DND-41 (cell line): Measurements from ENCODE around the gene USP36.

ENCODE experiments used
- ATAC-seq: fragments of 200-7000 bp; cut with Tn5 transposase; 3 replicates; pipeline ENCODE4 v1.9.1; 2021; ENCODE audit warnings: low read depth; ENCODE audit not compliant: insufficient read depth
- DNase-seq: peaks from one replicate; pipeline ENCODE4 v3.0.0-alpha.2; 2020
- H2AFZ ChIP-seq: 2 replicates; pipeline ENCODE4 v1.6.0; 2012; ENCODE audit warnings: low read depth, low read length
- H3K27ac ChIP-seq: 2 replicates; pipeline ENCODE4 v1.5.1; 2012; ENCODE audit warnings: low read length, inconsistent platforms
- H3K27me3 ChIP-seq: fragments of 200-600 bp; sonication (generic); 2 replicates; pipeline ENCODE4 v1.6.0; 2012; ENCODE audit warnings: low read length, mild to moderate bottlenecking, inconsistent platforms; ENCODE audit not compliant: insufficient read depth, poor library complexity
- H3K36me3 ChIP-seq: 2 replicates; pipeline ENCODE4 v1.5.1; 2012; ENCODE audit warnings: low read length, inconsistent platforms; ENCODE audit not compliant: insufficient read depth
- H3K4me1 ChIP-seq: 2 replicates; pipeline ENCODE4 v1.5.1; 2012; ENCODE audit warnings: mild to moderate bottlenecking, low read length; ENCODE audit not compliant: insufficient read depth
- H3K4me2 ChIP-seq: 2 replicates; pipeline ENCODE4 v1.6.0; 2012; ENCODE audit warnings: mild to moderate bottlenecking, moderate library complexity, low read length, inconsistent platforms; ENCODE audit not compliant: insufficient read depth
- H3K4me3 ChIP-seq, 2 experiments: fragments of 200-600 bp in 1 of 2; shearing (Covaris generic) in 1 of 2; 2 replicates each; pipeline ENCODE4 v1.5.1; 2012 to 2016; ENCODE audit warnings: inconsistent platforms in 2 of 2, low read length in 2 of 2, mild to moderate bottlenecking in 2 of 2, low read depth in 1 of 2, moderate library complexity in 1 of 2
- H3K79me2 ChIP-seq: 2 replicates; pipeline ENCODE4 v1.6.0; 2012; ENCODE audit warnings: low read length, inconsistent platforms; ENCODE audit not compliant: insufficient read depth
- H3K9ac ChIP-seq: 2 replicates; pipeline ENCODE4 v1.6.0; 2012; ENCODE audit warnings: low read depth, mild to moderate bottlenecking, inconsistent platforms, low read length, moderate library complexity
- H3K9me3 ChIP-seq: 2 replicates; pipeline ENCODE4 v1.5.1; 2012; ENCODE audit warnings: low read length, moderate library complexity, mild to moderate bottlenecking, inconsistent platforms; ENCODE audit not compliant: insufficient read depth, severe bottlenecking
- H4K20me1 ChIP-seq: 2 replicates; pipeline ENCODE4 v1.6.0; 2012; ENCODE audit warnings: low read length; ENCODE audit not compliant: insufficient read depth
- EZH2 ChIP-seq: IDR thresholded peaks from 3 replicates; pipeline ENCODE4 v1.6.1; 2012; ENCODE audit warnings: borderline replicate concordance, low read depth, mild to moderate bottlenecking, moderate library complexity, low read length, inconsistent platforms; ENCODE audit not compliant: severe bottlenecking
- TF ChIP-seq, protein P1 (sequence below): IDR thresholded peaks from 2 replicates; pipeline ENCODE4 v1.5.1; 2012; ENCODE audit warnings: borderline replicate concordance, low read length, moderate library complexity, mild to moderate bottlenecking; ENCODE audit not compliant: poor library complexity, severe bottlenecking; ENCODE audit errors: extremely low read depth

The USP36 gene

DNA sequence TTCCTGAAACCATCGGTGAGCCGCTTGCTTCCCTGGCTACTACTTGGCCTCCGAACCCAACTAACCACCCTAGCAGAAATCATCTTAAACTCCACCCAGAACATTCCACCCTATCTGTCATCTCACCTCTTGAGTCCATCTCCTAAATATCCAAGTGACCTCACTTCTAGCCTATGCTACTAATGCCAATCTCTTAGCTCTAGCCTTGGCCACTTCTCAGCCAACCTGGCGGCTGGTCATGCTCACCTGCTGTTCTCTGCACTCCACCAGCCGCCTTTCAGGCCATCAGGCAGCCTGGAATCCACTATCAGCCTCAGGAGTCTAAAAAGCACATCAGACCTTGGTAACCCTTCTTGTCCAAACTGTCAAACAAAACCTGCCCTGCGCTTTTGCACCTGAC is 46.6 kb downstream of the USP36 start:
- H3K79me2 ChIP-seq = no peaks in the 10 kb centered on the region
- ATAC-seq (no peak), DNase-seq (no peak)
- no peak overlapping the region for H3K4me2 ChIP-seq
- no peak overlapping the region for H2AFZ ChIP-seq
- no peaks in the 10 kb centered on the region for H3K9me3 ChIP-seq
- H3K27me3 ChIP-seq = no peaks in the 10 kb centered on the region
- TF ChIP-seq, protein P1, sequence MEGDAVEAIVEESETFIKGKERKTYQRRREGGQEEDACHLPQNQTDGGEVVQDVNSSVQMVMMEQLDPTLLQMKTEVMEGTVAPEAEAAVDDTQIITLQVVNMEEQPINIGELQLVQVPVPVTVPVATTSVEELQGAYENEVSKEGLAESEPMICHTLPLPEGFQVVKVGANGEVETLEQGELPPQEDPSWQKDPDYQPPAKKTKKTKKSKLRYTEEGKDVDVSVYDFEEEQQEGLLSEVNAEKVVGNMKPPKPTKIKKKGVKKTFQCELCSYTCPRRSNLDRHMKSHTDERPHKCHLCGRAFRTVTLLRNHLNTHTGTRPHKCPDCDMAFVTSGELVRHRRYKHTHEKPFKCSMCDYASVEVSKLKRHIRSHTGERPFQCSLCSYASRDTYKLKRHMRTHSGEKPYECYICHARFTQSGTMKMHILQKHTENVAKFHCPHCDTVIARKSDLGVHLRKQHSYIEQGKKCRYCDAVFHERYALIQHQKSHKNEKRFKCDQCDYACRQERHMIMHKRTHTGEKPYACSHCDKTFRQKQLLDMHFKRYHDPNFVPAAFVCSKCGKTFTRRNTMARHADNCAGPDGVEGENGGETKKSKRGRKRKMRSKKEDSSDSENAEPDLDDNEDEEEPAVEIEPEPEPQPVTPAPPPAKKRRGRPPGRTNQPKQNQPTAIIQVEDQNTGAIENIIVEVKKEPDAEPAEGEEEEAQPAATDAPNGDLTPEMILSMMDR = no peak
- no peak for TF ChIP-seq EZH2
- no peak overlapping the region for H3K4me3 ChIP-seq
- no peaks in the 10 kb centered on the region for H3K4me1 ChIP-seq
- peaks cover 63% of the 10 kb centered on the region for H3K36me3 ChIP-seq
- H3K9ac ChIP-seq = no peak overlapping the region
- peaks cover 5% of the 10 kb centered on the region for H4K20me1 ChIP-seq
- no peak overlapping the region for H3K27ac ChIP-seq

DNA sequence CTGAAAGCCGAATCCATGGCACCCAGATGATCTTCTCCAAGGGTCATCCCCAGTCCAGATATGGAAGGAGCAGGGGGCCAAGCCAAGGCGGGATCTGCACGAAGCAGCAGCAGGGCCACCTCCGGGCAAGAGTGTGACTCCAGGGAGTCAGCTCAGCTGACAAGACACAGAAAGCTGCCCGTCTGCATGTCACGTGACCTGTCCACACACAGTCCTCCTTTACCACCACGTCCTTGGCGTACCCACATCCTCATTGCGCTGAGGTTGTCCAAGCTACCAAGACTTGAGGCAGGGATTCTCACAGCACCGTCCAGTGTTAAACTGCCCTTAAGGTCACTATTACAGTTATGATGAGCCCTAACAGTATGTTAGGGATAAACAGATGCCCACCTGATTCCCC is 47.2 kb downstream of the USP36 start:
- Histone ChIP-seq H3K36me3 (peaks cover 57% of the 10 kb centered on the region), H3K4me2 (no peak overlapping the region), H3K9me3 (no peaks in the 10 kb centered on the region), H4K20me1 (peaks cover 5% of the 10 kb centered on the region), H3K27me3 (no peaks in the 10 kb centered on the region), H2AFZ (no peak overlapping the region), H3K4me3 (no peak overlapping the region), H3K4me1 (no peaks in the 10 kb centered on the region), H3K27ac (no peak overlapping the region), H3K9ac (no peak overlapping the region), H3K79me2 (no peaks in the 10 kb centered on the region)
- DNase-seq (no peak), ATAC-seq (no peak)
- TF ChIP-seq, protein P1 = no peak
- TF ChIP-seq EZH2 = no peak

DNA sequence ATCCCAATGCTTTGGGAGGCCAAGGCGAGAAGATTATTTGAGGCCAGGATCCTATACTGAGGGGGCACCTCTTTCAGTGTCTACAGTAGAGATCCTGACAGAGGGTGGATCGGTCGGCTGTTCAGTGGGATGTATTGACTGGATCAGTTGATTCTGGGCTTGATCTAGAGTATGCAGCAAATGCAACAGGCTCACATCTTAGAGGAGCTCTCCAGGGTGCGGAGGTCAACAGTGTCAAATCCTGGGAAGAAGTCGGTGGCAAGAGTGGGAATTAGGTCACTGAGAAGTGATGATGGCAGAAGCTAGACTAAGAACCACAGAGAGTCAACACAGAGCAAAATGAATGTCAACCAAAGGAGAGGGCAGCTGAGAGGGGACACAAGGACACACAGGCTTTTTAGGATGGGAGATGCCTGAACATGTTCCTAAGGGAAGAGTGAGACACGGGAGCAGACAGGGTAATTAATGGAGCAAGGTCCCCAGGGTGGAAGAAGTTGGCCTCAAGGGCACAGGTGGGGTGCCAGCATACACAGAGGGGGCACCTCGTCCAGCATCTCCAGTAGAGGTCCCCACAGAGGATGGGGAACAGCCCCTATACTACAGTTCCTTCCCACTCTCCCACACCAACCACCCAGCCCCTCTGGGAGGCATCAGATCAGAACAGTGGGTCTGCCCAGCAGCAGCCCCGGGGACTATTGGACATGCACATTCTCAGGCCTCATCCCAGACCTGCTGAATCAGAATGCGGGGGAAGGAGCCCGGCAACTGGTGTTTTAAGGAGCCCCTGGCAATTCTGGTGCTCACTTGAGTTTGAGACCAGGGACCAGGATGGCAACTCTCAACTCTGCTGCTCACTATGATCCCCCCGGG is 48.5 kb downstream of the USP36 start:
- H3K4me2 ChIP-seq = no peak overlapping the region
- H3K27me3 ChIP-seq = no peaks in the 10 kb centered on the region
- H3K36me3 ChIP-seq = peaks cover 44% of the 10 kb centered on the region
- TF ChIP-seq, protein P1 = peak; percentile 10
- TF ChIP-seq EZH2 = no peak
- no peak overlapping the region for H2AFZ ChIP-seq
- H3K9me3 ChIP-seq = no peaks in the 10 kb centered on the region
- no peaks in the 10 kb centered on the region for H3K79me2 ChIP-seq
- H3K27ac ChIP-seq = no peak overlapping the region
- ATAC-seq (0 out of 3 replicates have a peak, but pooled peaks have one; percentile 27), DNase-seq (no peak)
- no peak overlapping the region for H3K4me3 ChIP-seq
- H4K20me1 ChIP-seq = no peaks in the 10 kb centered on the region; the same call in none of the 2 replicates
- H3K4me1 ChIP-seq = no peaks in the 10 kb centered on the region
- H3K9ac ChIP-seq = no peak overlapping the region
